Measurements from ENCODE around the gene MICA.
"Not testable (repeated sequence)": the region's sequence is repeated elsewhere in the genome, so short reads cannot be mapped to it uniquely, and the experiment has no call there.

The MICA gene

GRCh38 chr6:31446481-31446880 is 43.1 kb downstream of the MICA start:
- no peaks in the 10 kb centered on the region for H3K9me3 ChIP-seq
- DNase-seq = no peak
- no peak overlapping the region for H3K4me3 ChIP-seq (ENCODE audit: low read depth, low read length)
- H3K27me3 ChIP-seq = peaks cover 27% of the 10 kb centered on the region
- no peaks in the 10 kb centered on the region for H3K4me1 ChIP-seq
- no peaks in the 10 kb centered on the region for H3K36me3 ChIP-seq
- no peak for TF ChIP-seq CTCF (IDR thresholded peaks at IDR 0.05; ENCODE audit: low read depth, low read length)

GRCh38 chr6:31446999-31447789 is 43.8 kb downstream of the MICA start:
- not testable (repeated sequence) for DNase-seq; H3K9me3 ChIP-seq; H3K4me1 ChIP-seq; H3K4me3 ChIP-seq (ENCODE audit: low read depth, low read length); H3K36me3 ChIP-seq
- H3K27me3 ChIP-seq = peaks cover 25% of the 10 kb centered on the region

GRCh38 chr6:31450751-31451150 is 47.4 kb downstream of the MICA start:
- Histone ChIP-seq H3K4me3 (ENCODE audit: low read depth, low read length) (no peak overlapping the region), H3K27me3 (peaks cover 6% of the 10 kb centered on the region; the same call in 1 of the 2 replicates), H3K9me3 (no peaks in the 10 kb centered on the region), H3K4me1 (no peaks in the 10 kb centered on the region), H3K36me3 (no peaks in the 10 kb centered on the region)
- TF ChIP-seq CTCF (IDR thresholded peaks at IDR 0.05; ENCODE audit: low read depth, low read length) = no peak
- no peak for DNase-seq

- Histone ChIP-seq H3K27me3 (0 out of 2 replicates have a peak, but pooled peaks cover 3% of the 10 kb centered on the region), H3K36me3 (no peaks in the 10 kb centered on the region), H3K4me3 (ENCODE audit: low read depth, low read length) (no peak overlapping the region), H3K9me3 (no peaks in the 10 kb centered on the region), H3K4me1 (no peaks in the 10 kb centered on the region)
- no peak for TF ChIP-seq CTCF (IDR thresholded peaks at IDR 0.05; ENCODE audit: low read depth, low read length)
- DNase-seq = no peak
Observed at GRCh38 chr6:31452859-31453258, 49.5 kb downstream of the MICA start.

- Histone ChIP-seq H3K4me3 (ENCODE audit: low read depth, low read length) (no peak overlapping the region), H3K27me3 (0 out of 2 replicates have a peak, but pooled peaks cover 3% of the 10 kb centered on the region), H3K4me1 (no peaks in the 10 kb centered on the region), H3K36me3 (no peaks in the 10 kb centered on the region), H3K9me3 (no peaks in the 10 kb centered on the region)
- no peak for TF ChIP-seq CTCF (IDR thresholded peaks at IDR 0.05; ENCODE audit: low read depth, low read length)
- DNase-seq = no peak
Observed at GRCh38 chr6:31453259-31453658, 49.9 kb downstream of the MICA start.

GRCh38 chr6:31459864-31460263 is 56.5 kb downstream of the MICA start:
- H3K4me3 ChIP-seq (ENCODE audit: low read depth, low read length); H3K36me3 ChIP-seq; DNase-seq; H3K9me3 ChIP-seq; H3K4me1 ChIP-seq: not testable (repeated sequence)
- H3K27me3 ChIP-seq = peaks cover 16% of the 10 kb centered on the region

GRCh38 chr6:31460361-31461025 is 57.1 kb downstream of the MICA start:
- no peak for DNase-seq
- Histone ChIP-seq H3K4me1 (no peaks in the 10 kb centered on the region), H3K36me3 (no peaks in the 10 kb centered on the region), H3K27me3 (peaks cover 16% of the 10 kb centered on the region), H3K9me3 (no peaks in the 10 kb centered on the region), H3K4me3 (ENCODE audit: low read depth, low read length) (no peak overlapping the region)
- no peak for TF ChIP-seq CTCF (IDR thresholded peaks at IDR 0.05; ENCODE audit: low read depth, low read length)

Measured in BE2C (cell line).